Measurements from ENCODE around the gene CYTH1.

Gene CYTH1

DNA sequence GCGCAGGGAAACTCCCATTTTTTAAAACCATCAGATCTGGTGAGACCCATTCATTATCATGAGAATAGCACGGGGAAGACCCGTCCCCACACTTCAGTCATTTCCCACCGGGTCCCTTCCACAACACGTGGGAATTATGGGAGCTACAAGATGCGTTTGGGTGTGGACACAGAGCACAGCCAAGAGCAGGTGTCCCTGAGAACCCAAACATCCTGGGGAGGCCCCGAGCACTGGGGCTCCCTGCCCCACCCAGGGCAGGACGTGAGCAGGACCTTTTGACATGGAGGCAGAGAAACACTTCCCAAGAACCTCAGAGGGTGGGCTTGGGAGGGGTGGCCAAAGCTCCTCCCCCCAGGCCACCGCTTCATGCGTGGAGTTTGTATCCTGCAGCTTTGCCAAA is 115.0 kb downstream of the CYTH1 start:
- FAIRE-seq = no peak

DNA sequence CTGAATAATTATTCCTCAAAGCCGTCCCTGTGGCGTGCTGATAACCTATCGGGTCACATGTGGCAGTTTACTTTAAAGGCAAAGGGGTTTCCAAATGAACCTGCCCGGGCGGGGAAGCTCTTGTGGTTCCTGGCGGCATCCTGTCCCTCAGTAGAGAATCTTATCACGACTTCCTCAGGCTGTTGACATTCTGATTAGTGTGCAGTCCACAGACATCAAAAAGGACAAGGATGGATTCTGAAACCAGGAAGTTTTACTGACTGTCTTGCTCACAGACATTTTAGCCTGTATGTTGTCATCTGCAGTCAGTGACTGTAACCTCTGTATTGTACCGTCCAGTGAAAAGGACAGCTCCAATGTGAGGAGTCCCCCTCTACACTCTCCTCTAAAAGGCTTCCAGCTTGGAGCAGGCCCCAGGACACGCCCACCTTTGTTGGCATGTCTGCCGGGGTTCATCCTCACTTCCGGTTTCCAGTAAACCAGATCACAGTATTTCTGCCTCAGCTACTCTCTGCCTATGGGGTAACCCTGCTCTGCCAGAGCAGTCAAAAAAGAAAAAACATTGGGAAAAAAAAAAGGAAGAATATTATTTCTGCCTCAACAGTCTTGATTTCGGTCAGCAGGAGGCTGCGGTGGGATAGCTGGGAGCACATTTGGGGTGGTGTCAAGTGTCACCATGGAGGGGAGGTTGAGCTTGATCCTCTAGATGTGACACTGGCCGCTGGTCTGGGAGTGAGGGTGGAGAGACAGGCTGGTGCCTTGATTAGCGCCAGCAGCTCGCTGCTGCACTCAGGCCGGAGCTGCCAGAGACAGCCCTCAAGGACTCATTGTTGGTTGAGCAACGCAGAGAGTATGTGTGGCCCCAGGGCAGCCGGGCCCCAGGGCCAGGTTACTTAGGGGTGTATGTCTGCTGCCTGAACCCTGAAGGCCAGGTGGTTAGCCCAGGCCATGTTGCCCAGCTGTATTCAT is 115.8 kb downstream of the CYTH1 start:
- no peak for FAIRE-seq

- FAIRE-seq = no peak
These were observed 116.6 kb downstream of the CYTH1 start for GRCh38 chr17:78665387-78665951.

- FAIRE-seq = no peak
These were observed 117.3 kb downstream of the CYTH1 start for GRCh38 chr17:78664476-78665386.

DNA sequence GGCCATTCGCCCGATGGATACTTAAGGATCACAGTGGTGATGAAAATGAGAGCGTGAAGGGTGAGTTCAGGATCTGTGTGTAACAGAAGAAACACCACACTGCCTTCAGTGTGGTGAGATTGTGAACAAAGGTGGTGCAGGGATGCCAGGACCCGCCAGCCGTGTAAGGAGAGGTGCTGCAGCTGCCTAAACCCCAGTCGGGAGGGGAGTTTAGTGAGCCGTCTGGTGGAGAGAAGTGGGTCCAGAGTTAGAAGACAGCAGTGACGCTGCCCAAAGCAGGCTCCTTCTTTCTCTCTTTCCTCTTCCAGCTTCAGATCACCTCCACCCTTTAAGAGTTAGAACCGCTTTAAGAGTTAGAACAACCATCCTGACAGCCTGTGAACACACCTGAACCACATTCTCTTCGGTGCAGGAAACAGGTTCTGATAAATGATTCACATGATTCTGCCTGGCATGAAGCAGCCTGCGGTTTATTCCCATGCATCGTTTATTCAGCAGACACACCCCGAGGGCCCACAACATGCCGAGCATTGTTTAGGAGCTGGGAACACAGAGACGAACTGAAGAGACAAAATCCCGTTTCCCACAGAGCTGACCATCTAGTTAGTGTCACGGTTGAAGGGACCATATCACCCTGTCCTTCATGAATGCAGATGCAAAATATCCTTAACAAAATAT is 120.8 kb downstream of the CYTH1 start:
- no peak for FAIRE-seq

- FAIRE-seq = no peak
These were observed 122.5 kb downstream of the CYTH1 start for GRCh38 chr17:78659546-78659945.

GRCh38 chr17:78658281-78658785 is 123.7 kb downstream of the CYTH1 start:
- FAIRE-seq = no peak

DNA sequence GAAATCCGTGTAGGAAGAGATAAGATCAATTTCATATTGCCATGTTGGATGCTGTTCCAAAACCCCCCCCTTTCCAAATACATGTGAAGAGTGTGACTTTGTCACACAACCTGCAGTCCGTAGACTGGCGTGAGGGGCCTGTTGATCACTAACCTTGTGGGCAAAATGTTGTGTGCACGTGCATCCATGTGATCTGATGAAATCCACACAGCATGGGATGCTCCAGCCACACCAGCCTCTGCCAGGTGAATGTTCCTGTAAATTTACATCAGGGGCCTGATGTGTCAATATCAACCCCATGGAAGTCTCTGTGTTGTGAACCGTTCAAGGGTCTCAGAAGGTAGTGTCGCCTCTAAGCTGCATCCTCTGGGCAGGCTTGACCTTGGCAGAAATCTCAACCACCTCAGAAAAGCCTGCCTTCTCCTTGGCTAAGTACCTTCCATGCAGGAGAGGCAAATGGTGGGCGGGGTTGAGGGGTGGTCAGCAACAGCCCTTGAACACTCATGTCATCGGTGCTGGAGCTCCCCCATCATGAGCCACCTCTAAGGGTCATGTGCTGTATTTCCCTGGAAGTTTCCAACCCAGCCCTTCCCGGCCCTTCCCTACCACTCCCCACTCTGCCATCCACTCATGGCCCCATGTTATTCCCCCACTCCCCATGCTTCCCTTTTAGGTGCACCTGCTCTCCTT is 126.7 kb downstream of the CYTH1 start:
- FAIRE-seq = no peak

DNA sequence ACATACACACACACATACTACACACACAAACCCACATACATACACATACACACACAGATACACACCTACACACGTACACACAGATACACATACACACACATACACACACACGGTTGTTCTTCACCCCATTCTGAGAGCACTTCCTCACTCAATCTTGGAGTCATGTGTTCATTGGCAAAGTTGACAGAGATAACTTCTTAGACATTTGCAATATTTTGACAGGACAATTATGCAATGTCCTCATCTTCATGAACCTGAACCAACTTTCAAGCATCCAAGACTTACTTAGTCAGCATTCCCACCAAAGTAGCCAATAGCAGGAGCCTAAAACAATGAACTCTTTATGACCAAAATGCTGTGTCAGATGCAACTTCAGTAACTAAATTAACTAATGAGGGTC is 127.7 kb downstream of the CYTH1 start:
- no peak for FAIRE-seq

GRCh38 chr17:78653382-78653781 is 128.7 kb downstream of the CYTH1 start:
- FAIRE-seq = no peak

DNA sequence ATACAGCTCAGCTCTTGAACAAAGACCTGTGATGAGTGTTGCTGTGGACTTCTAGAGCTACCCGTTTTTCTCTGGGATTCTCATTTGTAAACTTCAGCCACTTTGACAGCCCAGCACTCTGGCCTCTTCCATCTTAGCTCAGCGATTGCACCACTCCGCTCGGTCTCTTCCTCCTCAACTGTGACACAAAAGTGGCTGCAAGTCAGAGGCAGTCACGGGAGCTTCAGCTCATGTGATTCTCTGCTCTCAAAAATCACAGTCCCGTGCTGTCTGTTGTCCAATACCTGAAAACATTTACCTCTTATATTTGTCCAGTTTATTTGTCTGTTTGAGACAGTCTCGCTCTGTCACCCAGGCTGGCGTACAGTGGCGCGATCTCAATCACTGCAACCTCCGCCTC is 129.2 kb downstream of the CYTH1 start:
- no peak for FAIRE-seq

DNA sequence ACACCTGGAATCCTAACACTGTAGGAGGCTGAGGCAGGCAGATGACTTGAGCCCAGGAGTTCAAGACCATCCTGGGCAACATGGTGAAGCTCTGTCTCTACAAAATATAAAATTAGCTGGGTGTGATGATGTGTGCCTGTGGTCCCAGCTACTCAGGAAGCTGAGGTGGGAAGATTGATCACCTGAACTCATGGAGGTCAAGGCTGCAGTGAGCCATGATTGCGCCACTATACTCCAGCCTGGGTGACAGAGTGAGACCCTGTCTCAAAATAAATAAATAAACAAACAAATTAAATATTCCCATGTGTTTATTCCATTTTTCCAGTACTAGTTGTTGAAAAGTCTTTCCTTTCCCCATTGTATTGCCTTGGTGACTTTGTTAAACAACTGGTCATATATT is 130.0 kb downstream of the CYTH1 start:
- FAIRE-seq = no peak

GRCh38 chr17:78651554-78651953 is 130.5 kb downstream of the CYTH1 start:
- no peak for FAIRE-seq

- FAIRE-seq = no peak
These were observed 131.9 kb downstream of the CYTH1 start for GRCh38 chr17:78650093-78650715.

GRCh38 chr17:78648293-78648692 is 133.8 kb downstream of the CYTH1 start:
- FAIRE-seq = no peak

- no peak for FAIRE-seq
These were observed 135.0 kb downstream of the CYTH1 start for GRCh38 chr17:78647032-78647431.

DNA sequence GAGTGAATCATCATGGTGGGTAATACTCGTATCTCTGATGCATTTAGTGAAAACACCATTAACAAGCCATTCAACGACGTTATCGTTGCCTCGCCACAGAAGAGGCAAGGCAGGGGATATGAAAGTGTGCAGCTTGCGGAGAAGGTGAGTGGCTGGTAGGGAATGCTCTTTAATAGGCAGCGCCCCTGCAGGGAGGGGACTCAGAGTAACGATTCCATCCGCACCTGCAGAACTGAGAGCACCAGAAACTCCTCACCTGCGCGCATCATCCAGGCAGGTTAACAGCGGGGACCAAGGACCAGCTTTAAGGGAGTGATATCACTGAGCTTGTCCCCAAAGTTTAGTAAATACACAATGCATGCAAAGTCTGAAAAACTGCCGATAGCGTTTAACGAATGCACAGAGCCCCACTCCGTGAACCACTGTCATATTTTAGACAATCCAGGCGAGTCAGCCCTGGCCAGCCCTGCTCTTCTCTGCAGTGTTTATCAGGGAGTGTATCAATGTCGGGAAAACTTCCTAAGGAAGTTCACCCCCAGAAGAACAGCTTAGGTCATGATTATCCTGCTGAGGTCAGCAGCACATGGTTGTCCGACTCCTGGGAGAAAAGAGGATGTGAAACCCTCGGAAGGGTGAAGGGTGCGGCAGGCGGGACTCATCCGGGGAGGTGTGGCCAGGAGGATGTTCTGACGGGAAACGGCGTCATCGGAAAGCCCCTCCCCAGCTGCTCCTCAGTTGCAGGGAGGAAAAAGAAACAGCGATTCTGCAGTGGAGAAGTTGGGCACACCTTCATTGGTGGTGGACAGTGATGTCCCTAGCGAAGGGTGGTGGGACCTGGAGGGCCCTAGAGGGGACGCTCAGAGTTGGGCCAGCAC is 136.4 kb downstream of the CYTH1 start:
- no peak for FAIRE-seq

GRCh38 chr17:78644931-78645351 is 137.1 kb downstream of the CYTH1 start:
- no peak for FAIRE-seq

GRCh38 chr17:78644224-78644623 is 137.8 kb downstream of the CYTH1 start:
- FAIRE-seq = no peak

DNA sequence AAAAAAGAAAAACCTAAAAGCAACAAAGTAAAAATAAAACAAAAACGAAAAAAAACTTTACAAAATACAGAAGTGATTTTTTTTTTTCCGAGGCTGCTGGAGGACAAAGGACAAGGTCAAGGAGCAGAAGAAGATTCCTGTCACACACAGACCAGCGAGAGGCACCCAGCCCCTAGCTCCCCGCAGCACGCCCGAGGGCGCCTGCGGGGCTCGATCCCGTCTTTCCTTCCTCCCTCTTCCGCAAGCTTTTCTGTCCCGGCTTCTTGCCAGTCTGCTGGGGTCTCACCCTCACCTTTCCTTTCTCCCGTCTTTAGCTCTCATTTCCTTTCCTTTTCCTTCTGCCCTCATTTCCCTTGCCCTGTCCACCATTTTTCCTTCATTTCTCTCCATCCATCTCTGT is 138.7 kb downstream of the CYTH1 start:
- no peak for FAIRE-seq
